NCI-H2081 treated with DMSO at 0.1 percent for 48 hours (cell line): ENCODE measurements around the gene ALDH2.
"Not testable (repeated sequence)": the region's sequence is repeated elsewhere in the genome, so short reads cannot be mapped to it uniquely, and the experiment has no call there.

ENCODE experiments used
- DNase-seq: peaks from one replicate; lab custom pipeline; 2025; lab: John Stamatoyannopoulos, UW

The ALDH2 gene

GRCh38 chr12:111759271-111759670 is 7.5 kb upstream of the ALDH2 start:
- no peak for DNase-seq

- DNase-seq = no peak
These were observed 6.7 kb upstream of the ALDH2 start for GRCh38 chr12:111759991-111760390.

- no peak for DNase-seq
These were observed 5.6 kb upstream of the ALDH2 start for GRCh38 chr12:111761099-111761498.

GRCh38 chr12:111761706-111762105 is 5.0 kb upstream of the ALDH2 start:
- no peak for DNase-seq

GRCh38 chr12:111763552-111763951 is 3.2 kb upstream of the ALDH2 start:
- DNase-seq = not testable (repeated sequence)

GRCh38 chr12:111764120-111764821 is 2.5 kb upstream of the ALDH2 start:
- DNase-seq = no peak

- DNase-seq = no peak
These were observed 827 bp downstream of the ALDH2 start for GRCh38 chr12:111767362-111768158.

- DNase-seq = no peak
These were observed 1.6 kb downstream of the ALDH2 start for GRCh38 chr12:111768159-111768895.

- no peak for DNase-seq
These were observed 2.9 kb downstream of the ALDH2 start for GRCh38 chr12:111769599-111769998.

GRCh38 chr12:111773801-111774551 is 7.2 kb downstream of the ALDH2 start:
- no peak for DNase-seq

GRCh38 chr12:111775205-111776193 is 8.8 kb downstream of the ALDH2 start:
- DNase-seq = no peak

- DNase-seq = no peak
These were observed 10.2 kb downstream of the ALDH2 start for GRCh38 chr12:111776836-111777344.

- DNase-seq = no peak
These were observed 10.8 kb downstream of the ALDH2 start for GRCh38 chr12:111777345-111778045.

GRCh38 chr12:111780166-111780565 is 13.4 kb downstream of the ALDH2 start:
- DNase-seq = no peak

- DNase-seq = no peak
These were observed 13.9 kb downstream of the ALDH2 start for GRCh38 chr12:111780615-111781014.

GRCh38 chr12:111781085-111781658 is 14.4 kb downstream of the ALDH2 start:
- no peak for DNase-seq

- DNase-seq = no peak
These were observed 16.3 kb downstream of the ALDH2 start for GRCh38 chr12:111783046-111783445.

- no peak for DNase-seq
These were observed 18.2 kb downstream of the ALDH2 start for GRCh38 chr12:111784953-111785352.

- no peak for DNase-seq
These were observed 18.9 kb downstream of the ALDH2 start for GRCh38 chr12:111785651-111786050.
